PFSK-1 (cell line): ENCODE results near the gene RACK1. TPM values are rescaled to one million over a fixed set of nuclear protein-coding genes. Genes with fewer than 3 reads are reported as not detected.
A peak's percentile ranks its signal among the peaks of the same experiment; 100 is the strongest.

ENCODE experiments used
- FOXP2 ChIP-seq: optimal IDR thresholded peaks from 2 replicates; pipeline ENCODE3; 2011; ENCODE audit warnings: borderline replicate concordance, control low read depth, inconsistent platforms; ENCODE audit not compliant: insufficient read depth; ENCODE audit errors: extremely low read length, extremely low read depth
- POLR2AphosphoS5 ChIP-seq: IDR thresholded peaks from 2 replicates; pipeline ENCODE4 v1.6.1; 2012; ENCODE audit warnings: low read depth, mild to moderate bottlenecking, control low read depth, low read length, moderate library complexity
- REST ChIP-seq, 2 experiments: IDR thresholded peaks; 2 replicates each; pipeline versions ENCODE4 v1.6.1 to v1.8.0; 2011 to 2012; ENCODE audit warnings: low read depth in 2 of 2, low read length in 2 of 2, control low read depth in 1 of 2, inconsistent platforms in 1 of 2, mild to moderate bottlenecking in 1 of 2, moderate library complexity in 1 of 2; ENCODE audit not compliant: insufficient read depth in 1 of 2
- SIN3A ChIP-seq: IDR thresholded peaks from 2 replicates; pipeline ENCODE4 v1.6.1; 2012; ENCODE audit warnings: mild to moderate bottlenecking, low read length, moderate library complexity, borderline replicate concordance; ENCODE audit not compliant: insufficient read depth
- TAF1 ChIP-seq: IDR thresholded peaks from 2 replicates; pipeline ENCODE4 v1.6.1; 2012; ENCODE audit warnings: low read length, control low read depth, borderline replicate concordance; ENCODE audit not compliant: insufficient read depth
- polyA plus RNA-seq: library from polyadenylated mRNA; unstranded; fragments of >200 nt; gene quantifications from one replicate; pipeline ENCODE4 v1.2.1, GENCODE V29; 2012; ENCODE audit warnings: low read depth, missing spikeins; ENCODE audit not compliant: insufficient read length

Gene RACK1
- 6,513 TPM for polyA plus RNA-seq

- TF ChIP-seq FOXP2 = peak; percentile 34
- TF ChIP-seq SIN3A = no peak; the same call in 1 of the 2 replicates
- TF ChIP-seq REST (IDR thresholded peaks at IDR 0.05; ENCODE audit: insufficient read depth in 1 of 2, low read depth in 2 of 2, low read length in 2 of 2) = 0 out of 4 replicates have a peak, but pooled peaks have one; percentile 29 to 55
- TF ChIP-seq POLR2AphosphoS5 = peak; percentile 95
- TF ChIP-seq TAF1 = peak; percentile 99
Observed at GRCh38 chr5:181243564-181244343, at the start of gene RACK1. RACK1 (minus strand) TSS chr5:181243906; CDS start chr5:181243800, 106 bp downstream.

GRCh38 chr5:181283347-181283746, 39.6 kb upstream of the RACK1 start:
- TF ChIP-seq TAF1 = no peak
- no peak for TF ChIP-seq SIN3A
- no peak for TF ChIP-seq REST (IDR thresholded peaks at IDR 0.05; ENCODE audit: insufficient read depth in 1 of 2, low read depth in 2 of 2, low read length in 2 of 2)
- no peak for TF ChIP-seq POLR2AphosphoS5
- TF ChIP-seq FOXP2 = no peak

- TF ChIP-seq REST (IDR thresholded peaks at IDR 0.05; ENCODE audit: insufficient read depth in 1 of 2, low read depth in 2 of 2, low read length in 2 of 2) (no peak), TAF1 (no peak), SIN3A (no peak), POLR2AphosphoS5 (no peak), FOXP2 (no peak)
Observed at GRCh38 chr5:181282874-181283273, 39.2 kb upstream of the RACK1 start.

- TF ChIP-seq REST (IDR thresholded peaks at IDR 0.05; ENCODE audit: insufficient read depth in 1 of 2, low read depth in 2 of 2, low read length in 2 of 2) (no peak), SIN3A (no peak), FOXP2 (no peak), TAF1 (no peak), POLR2AphosphoS5 (no peak)
Observed at GRCh38 chr5:181281984-181282316, 38.2 kb upstream of the RACK1 start.
